Astrocyte (in vitro differentiated cells and primary cell): Measurements from ENCODE around the gene KRT13. TPM values are rescaled to one million over a fixed set of nuclear protein-coding genes. Genes with fewer than 3 reads are reported as not detected.

Source experiments
- DNase-seq: peaks from one replicate; pipeline ENCODE4 v3.0.0-alpha.2; 2010; ENCODE audit warnings: low read depth
- FAIRE-seq: peaks from 2 replicates; lab custom pipeline; 2011; peaks lifted over from hg19 to GRCh38; lab: Jason Lieb, UNC
- H2AFZ ChIP-seq: 2 replicates; pipeline ENCODE4 v1.6.0; 2012; ENCODE audit warnings: low read depth, low read length, inconsistent platforms
- H3K27ac ChIP-seq: 2 replicates; pipeline ENCODE4 v1.5.1; 2011; ENCODE audit warnings: low read depth, low read length, inconsistent platforms
- H3K27me3 ChIP-seq: 2 replicates; pipeline ENCODE4 v1.6.0; 2011; ENCODE audit warnings: low read length, inconsistent platforms; ENCODE audit not compliant: insufficient read depth
- H3K36me3 ChIP-seq: 2 replicates; pipeline ENCODE4 v1.5.1; 2011; ENCODE audit warnings: low read length, inconsistent platforms; ENCODE audit not compliant: insufficient read depth
- H3K4me1 ChIP-seq: 2 replicates; pipeline ENCODE4 v1.5.1; 2011; ENCODE audit warnings: low read length, inconsistent platforms; ENCODE audit not compliant: insufficient read depth
- H3K4me2 ChIP-seq: 2 replicates; pipeline ENCODE4 v1.6.0; 2012; ENCODE audit warnings: low read length, inconsistent platforms
- H3K4me3 ChIP-seq: 2 replicates; pipeline ENCODE4 v1.5.1; 2011; ENCODE audit warnings: low read depth, mild to moderate bottlenecking, low read length, inconsistent platforms; ENCODE audit not compliant: insufficient read depth
- H3K79me2 ChIP-seq: 2 replicates; pipeline ENCODE4 v1.6.0; 2012; ENCODE audit warnings: mild to moderate bottlenecking, low read length, inconsistent platforms; ENCODE audit not compliant: insufficient read depth
- H3K9ac ChIP-seq: 2 replicates; pipeline ENCODE4 v1.6.0; 2012; ENCODE audit warnings: mild to moderate bottlenecking, low read length, inconsistent platforms
- H3K9me3 ChIP-seq: 2 replicates; pipeline ENCODE4 v1.5.1; 2012; ENCODE audit warnings: low read depth, mild to moderate bottlenecking, low read length, inconsistent platforms; ENCODE audit not compliant: insufficient read depth
- H4K20me1 ChIP-seq: 2 replicates; pipeline ENCODE4 v1.6.0; 2012; ENCODE audit warnings: low read length, inconsistent platforms; ENCODE audit not compliant: insufficient read depth
- H3K27ac Mint-ChIP-seq: one replicate; pipeline ENCODE4 v1.8.0; 2021; ENCODE audit warnings: mild to moderate bottlenecking, mixed read lengths; ENCODE audit not compliant: unreplicated experiment
- H3K27me3 Mint-ChIP-seq: one replicate; pipeline ENCODE4 v1.8.0; 2021; ENCODE audit warnings: low read depth, mixed read lengths; ENCODE audit not compliant: unreplicated experiment
- H3K36me3 Mint-ChIP-seq: one replicate; pipeline ENCODE4 v1.8.0; 2021; ENCODE audit warnings: low read depth, mixed read lengths; ENCODE audit not compliant: unreplicated experiment
- H3K4me1 Mint-ChIP-seq: one replicate; pipeline ENCODE4 v1.8.0; 2021; ENCODE audit warnings: low read depth, mixed read lengths; ENCODE audit not compliant: unreplicated experiment
- H3K4me3 Mint-ChIP-seq: one replicate; pipeline ENCODE4 v1.8.0; 2021; ENCODE audit warnings: mild to moderate bottlenecking, moderate library complexity, mixed read lengths; ENCODE audit not compliant: unreplicated experiment
- H3K9me3 Mint-ChIP-seq: one replicate; pipeline ENCODE4 v1.8.0; 2021; ENCODE audit warnings: mild to moderate bottlenecking, mixed read lengths; ENCODE audit not compliant: unreplicated experiment
- EZH2 ChIP-seq: IDR thresholded peaks from 2 replicates; pipeline ENCODE4 v1.6.1; 2012; ENCODE audit warnings: mild to moderate bottlenecking, low read length, inconsistent platforms; ENCODE audit not compliant: insufficient read depth
- total RNA-seq: library from RNA; stranded (reverse); gene quantifications from 2 replicates; pipeline ENCODE4 v1.2.1, GENCODE V29; 2021
- TF ChIP-seq, protein P1 (sequence below): IDR thresholded peaks from 2 replicates; pipeline ENCODE4 v1.5.1; 2011; ENCODE audit warnings: low read depth, mild to moderate bottlenecking, inconsistent platforms, low read length, moderate library complexity; ENCODE audit not compliant: insufficient read depth

KRT13 gene
- total RNA-seq, 1 donor from 2014 or later: not detected

DNA sequence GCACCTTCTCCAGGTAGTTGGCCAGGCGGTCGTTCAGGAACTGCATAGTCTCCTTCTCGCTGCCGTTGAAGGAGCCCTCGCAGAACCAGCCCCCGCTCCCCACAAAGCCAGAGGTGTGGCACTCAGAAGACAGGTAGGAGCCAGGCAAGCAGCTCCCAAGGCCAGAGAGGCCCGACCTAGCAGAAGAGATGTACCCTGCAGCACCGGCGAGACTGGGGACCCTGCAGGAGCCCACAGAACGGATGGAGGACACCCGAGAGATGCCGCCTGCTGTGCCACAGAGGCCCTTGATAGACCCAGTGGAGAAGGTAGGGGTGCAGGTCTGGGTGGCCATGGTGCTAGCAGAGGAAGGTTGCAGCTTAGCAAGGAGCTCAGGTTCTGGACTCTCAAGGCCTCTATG is 15.9 kb downstream of the KRT13 start, which contains the start of gene KRT36:
Gene KRT36, minus strand, starts transcription at position 380 of the 400 bp plus-strand sequence. Its CDS starts 46 bp downstream, at position 334.
- TF ChIP-seq, protein P1, sequence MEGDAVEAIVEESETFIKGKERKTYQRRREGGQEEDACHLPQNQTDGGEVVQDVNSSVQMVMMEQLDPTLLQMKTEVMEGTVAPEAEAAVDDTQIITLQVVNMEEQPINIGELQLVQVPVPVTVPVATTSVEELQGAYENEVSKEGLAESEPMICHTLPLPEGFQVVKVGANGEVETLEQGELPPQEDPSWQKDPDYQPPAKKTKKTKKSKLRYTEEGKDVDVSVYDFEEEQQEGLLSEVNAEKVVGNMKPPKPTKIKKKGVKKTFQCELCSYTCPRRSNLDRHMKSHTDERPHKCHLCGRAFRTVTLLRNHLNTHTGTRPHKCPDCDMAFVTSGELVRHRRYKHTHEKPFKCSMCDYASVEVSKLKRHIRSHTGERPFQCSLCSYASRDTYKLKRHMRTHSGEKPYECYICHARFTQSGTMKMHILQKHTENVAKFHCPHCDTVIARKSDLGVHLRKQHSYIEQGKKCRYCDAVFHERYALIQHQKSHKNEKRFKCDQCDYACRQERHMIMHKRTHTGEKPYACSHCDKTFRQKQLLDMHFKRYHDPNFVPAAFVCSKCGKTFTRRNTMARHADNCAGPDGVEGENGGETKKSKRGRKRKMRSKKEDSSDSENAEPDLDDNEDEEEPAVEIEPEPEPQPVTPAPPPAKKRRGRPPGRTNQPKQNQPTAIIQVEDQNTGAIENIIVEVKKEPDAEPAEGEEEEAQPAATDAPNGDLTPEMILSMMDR: no peak
- TF ChIP-seq EZH2: no peak

DNA sequence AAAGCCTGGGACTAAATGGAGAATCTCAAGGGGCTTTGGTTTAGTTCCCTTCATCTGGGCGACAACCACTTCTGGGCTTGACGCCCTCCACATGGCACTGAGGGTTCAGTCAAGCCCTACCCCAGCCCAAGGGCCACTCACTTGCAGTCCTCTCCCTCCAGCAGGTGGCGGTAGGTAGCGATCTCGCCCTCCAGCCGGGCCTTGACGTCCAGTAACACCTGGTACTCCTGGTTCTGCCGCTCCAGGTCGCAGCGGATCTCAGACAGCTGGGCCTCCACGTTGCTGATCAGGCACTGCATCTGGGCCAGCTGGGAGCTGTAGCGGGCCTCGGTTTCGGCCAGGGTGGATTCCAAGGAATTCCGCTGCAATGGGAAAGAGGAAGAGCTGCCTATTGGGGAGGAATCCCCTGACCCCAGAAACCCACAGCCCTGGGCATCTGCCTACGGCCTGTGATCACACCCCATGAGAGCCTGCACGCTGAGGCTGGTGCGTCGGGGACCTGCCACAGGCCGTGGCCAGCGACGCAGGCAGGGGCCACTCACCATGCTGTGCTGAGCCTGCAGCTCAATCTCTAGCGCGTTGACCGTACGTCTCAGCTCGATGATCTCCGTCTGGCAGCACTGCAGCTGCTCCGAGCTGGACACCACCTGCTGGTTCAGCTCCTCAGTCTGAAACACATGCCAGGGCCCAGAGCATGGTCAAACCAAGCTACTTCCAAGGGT is 18.4 kb downstream of the KRT13 start:
- no peak overlapping the region for H3K4me3 Mint-ChIP-seq
- no peaks in the 10 kb centered on the region for H3K9me3 ChIP-seq

More for the DNA sequence above, 15.9 kb downstream of the KRT13 start, which contains the start of gene KRT36:
- H3K9me3 Mint-ChIP-seq: no peaks in the 10 kb centered on the region
- FAIRE-seq (no peak), DNase-seq (no peak)
- H3K27ac Mint-ChIP-seq: no peak within 1 kb of the TSS
- no peak within 1 kb of the TSS for H3K4me3 Mint-ChIP-seq
- no peaks in the 10 kb centered on the region for H3K79me2 ChIP-seq
- H3K9ac ChIP-seq: no peak within 1 kb of the TSS
- peaks cover 3% of the 10 kb centered on the region for H3K27me3 ChIP-seq
- H2AFZ ChIP-seq: no peak within 1 kb of the TSS
- peaks cover 2% of the 10 kb centered on the region for H3K36me3 Mint-ChIP-seq
- H3K4me1 Mint-ChIP-seq: peaks cover 7% of the 10 kb centered on the region
- no peak within 1 kb of the TSS for H3K4me2 ChIP-seq
- no peak within 1 kb of the TSS for H3K4me3 ChIP-seq
- peaks cover 55% of the 10 kb centered on the region for H3K27me3 Mint-ChIP-seq
- H3K36me3 ChIP-seq: no peaks in the 10 kb centered on the region
- peaks cover 10% of the 10 kb centered on the region for H3K4me1 ChIP-seq
- H3K9me3 ChIP-seq: no peaks in the 10 kb centered on the region
- H4K20me1 ChIP-seq: no peaks in the 10 kb centered on the region
- no peak within 1 kb of the TSS for H3K27ac ChIP-seq

More for the DNA sequence above, 18.4 kb downstream of the KRT13 start:
- Mint-ChIP-seq H3K27me3 (peaks cover 62% of the 10 kb centered on the region), H3K27ac (no peak overlapping the region), H3K9me3 (no peaks in the 10 kb centered on the region), H3K36me3 (peaks cover 2% of the 10 kb centered on the region), H3K4me1 (no peaks in the 10 kb centered on the region)
- DNase-seq (no peak), FAIRE-seq (no peak)
- no peaks in the 10 kb centered on the region for H3K79me2 ChIP-seq
- no peaks in the 10 kb centered on the region for H3K4me1 ChIP-seq
- TF ChIP-seq, protein P1: peak; percentile 9
- TF ChIP-seq EZH2: no peak
- peaks cover 3% of the 10 kb centered on the region for H3K27me3 ChIP-seq
- no peak overlapping the region for H2AFZ ChIP-seq
- H3K9ac ChIP-seq: no peak overlapping the region
- H3K36me3 ChIP-seq: no peaks in the 10 kb centered on the region
- H3K27ac ChIP-seq: no peak overlapping the region
- H4K20me1 ChIP-seq: no peaks in the 10 kb centered on the region
- H3K4me2 ChIP-seq: no peak overlapping the region
- no peak overlapping the region for H3K4me3 ChIP-seq
